AG09319 (cell line): ENCODE results near the gene OR2A1.
"Not testable (repeated sequence)": the region's sequence is repeated elsewhere in the genome, so short reads cannot be mapped to it uniquely, and the experiment has no call there.

ENCODE experiments used
- DNase-seq: peaks from one replicate; pipeline ENCODE4 v3.0.0-alpha.2; 2010; ENCODE audit warnings: low read depth; ENCODE audit errors: extremely low read depth

The OR2A1 gene

DNA sequence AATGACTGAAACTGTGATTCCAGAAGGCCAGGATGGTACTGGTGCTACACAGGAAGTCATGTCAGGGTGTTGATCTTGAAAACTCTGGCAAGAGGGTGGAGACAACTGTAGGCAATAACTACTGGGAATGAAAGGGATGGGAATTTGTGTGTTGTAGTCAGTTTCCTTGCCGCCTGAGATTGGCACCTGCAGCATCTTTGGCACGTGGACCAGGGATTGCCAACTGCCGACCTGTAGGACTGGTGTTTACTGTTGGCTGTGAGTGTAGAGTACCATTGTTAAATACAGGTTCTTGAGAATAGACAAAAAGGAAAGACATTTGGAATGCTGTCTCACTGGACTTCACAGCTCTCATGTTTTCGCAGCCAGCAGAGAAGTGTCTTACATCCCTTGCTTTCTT, 11.1 kb downstream of the OR2A1 start:
- DNase-seq: not testable (repeated sequence)

DNA sequence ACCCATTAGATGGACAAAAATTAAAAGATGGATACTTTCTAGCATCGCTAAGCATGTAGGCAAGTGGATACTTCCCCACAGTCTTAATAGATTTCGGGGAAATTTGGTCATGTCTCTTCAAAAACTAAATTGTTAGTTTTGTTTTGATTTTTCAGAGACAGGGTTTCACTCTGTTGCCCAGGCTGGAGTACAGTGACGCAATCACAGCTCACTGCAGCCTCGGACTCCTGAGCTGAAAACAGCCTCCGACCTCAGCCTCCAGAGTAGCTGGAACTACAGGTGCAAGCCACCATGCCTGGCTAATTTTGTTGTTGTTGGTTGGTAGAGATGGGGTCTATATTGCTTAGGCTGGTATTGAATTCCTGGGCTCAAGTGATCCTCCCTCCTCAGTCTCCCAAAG, 13.6 kb downstream of the OR2A1 start:
- DNase-seq: not testable (repeated sequence)

DNA sequence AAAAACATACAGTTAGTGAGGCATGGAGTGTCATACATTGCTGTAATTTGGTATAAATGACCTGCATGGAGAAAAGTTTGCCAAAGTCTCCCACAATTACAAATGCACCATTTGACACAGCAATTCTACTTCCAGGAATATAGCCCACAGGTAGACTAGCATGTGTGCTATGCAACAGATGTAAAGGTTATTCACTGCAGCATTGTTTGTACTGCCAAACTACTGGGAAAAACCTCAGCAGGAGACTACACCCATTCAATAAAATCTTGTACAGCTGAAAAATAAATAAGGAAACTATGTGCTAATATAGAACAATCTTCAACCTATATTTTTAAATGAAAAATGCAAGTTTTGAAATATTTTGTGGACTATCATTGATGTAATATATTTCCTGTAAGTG, 17.8 kb downstream of the OR2A1 start:
- DNase-seq: not testable (repeated sequence)

DNA sequence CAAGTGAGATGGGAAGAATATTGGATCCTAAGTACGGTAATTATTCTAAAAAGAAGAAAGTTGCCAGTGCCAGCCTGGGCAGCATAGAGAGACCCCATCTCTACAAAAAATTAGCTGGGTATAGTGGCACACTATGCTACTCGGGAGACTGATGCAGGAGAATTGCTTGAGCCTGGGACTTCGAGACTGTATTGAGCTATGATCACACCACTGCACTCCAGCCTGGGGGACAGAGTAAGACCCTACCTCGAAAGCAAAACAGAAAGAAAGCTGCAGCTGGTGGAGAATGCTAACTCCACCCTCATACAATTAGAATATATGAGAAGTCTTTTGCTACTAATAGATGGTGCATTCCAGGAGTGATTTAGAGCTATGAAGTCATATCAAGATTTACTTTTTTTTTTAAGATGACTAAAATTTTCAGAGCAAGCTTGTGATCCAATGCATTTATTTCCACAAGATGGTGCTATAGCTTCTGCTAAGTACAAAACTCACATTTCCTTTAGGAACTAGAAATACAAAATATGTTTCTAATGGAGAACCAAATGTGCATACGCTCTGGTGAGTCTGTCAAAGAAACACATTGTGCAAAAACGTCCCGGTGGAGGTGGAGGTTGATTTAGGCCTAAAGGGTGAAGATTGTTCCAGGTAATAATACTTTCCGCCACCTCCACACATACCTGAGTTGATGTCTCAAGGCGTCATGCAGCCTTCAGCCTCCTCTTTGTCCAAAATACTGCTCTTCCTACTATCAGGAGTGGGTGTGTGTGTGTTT, 19.2 kb downstream of the OR2A1 start:
- DNase-seq: not testable (repeated sequence)

DNA sequence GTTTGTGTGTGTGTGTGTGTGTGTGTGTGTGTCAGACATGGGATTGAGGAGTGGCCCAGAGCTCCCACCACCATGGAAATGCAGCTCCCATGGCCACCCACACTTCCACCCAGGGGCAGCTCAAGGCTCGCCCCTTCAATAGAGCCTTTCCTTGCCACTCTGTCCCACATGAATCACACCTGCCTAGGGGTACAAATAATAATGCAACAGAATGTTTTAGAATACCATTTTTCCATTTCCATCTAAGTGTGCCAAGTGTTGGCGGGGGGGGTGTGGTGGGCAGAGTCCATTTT, 19.7 kb downstream of the OR2A1 start:
- DNase-seq: not testable (repeated sequence)

DNA sequence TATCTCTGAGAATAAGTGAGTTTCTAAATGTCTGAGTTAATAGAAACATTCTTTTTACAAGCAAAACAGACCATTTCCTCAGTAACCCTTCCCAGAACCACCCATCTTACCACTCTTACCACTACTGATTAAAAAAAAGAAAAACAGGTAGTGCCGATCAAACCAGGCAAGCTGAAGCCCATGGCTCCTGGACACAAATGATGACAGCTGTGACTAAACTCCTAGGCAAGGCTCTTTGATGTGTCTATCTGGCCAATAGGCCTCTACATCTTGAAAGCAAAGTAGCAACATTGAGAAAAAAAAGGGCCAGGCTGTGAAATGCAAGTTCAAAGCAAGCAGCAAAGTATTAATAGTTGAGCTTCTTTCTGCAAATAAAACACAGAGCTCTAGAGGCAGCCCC, 36.4 kb downstream of the OR2A1 start:
- not testable (repeated sequence) for DNase-seq

DNA sequence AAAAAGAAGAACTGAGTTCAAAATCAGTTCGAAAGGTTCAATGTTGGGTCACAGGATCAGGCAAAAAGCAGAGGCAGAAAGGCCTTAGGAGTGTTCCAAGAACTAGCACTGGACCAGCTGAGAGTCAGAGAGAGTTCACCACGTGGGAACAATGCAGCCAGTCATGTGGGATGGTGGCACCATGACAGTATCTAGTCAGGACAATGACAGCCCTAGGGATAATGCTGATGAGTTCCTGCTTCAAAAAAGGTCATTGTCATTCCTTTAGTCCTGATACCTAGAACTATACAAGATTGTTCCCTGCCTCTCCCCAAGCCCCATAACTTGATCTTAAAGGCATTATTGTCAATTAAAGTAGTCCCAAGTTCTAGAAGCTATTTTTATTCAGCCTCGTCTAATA, 39.4 kb downstream of the OR2A1 start:
- not testable (repeated sequence) for DNase-seq

DNA sequence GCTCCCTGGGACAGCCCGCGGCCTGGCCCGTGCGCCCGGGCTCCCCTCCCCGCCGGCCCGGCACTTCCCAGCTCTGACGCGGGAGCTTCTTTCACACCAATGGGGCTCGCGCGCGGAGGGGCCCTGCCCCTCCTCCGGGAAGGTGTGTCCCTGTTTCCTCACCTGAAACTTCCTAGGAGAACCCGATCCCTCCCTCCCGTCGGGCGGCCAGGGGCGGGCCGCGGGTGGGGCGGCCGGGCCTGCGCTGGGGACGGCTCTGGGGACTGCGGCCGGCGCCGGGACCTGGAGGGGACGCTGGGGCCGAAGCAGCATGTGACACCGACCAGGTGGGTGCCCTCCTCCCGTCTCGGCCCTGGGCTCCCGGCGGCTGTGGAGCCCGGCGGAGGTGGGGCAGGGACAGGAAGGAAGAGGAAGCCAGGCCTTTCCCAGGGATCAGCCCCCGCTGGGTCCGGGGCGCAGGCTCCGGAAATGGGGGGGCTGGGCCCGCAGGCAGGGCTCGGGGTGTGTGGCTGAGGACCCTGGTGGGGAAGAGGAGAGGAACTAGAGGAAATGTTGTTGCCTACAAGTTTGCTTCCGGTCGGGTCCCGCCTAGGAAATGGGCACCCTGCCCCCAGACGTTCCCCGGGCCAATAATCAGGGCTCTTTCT, 43.1 kb downstream of the OR2A1 start, which contains the start of gene ARHGEF5:
ARHGEF5 (plus strand) TSS at position 227 of the 647 bp plus-strand sequence. CDS start 7,268 bp downstream, outside the sequence.
- not testable (repeated sequence) for DNase-seq

DNA sequence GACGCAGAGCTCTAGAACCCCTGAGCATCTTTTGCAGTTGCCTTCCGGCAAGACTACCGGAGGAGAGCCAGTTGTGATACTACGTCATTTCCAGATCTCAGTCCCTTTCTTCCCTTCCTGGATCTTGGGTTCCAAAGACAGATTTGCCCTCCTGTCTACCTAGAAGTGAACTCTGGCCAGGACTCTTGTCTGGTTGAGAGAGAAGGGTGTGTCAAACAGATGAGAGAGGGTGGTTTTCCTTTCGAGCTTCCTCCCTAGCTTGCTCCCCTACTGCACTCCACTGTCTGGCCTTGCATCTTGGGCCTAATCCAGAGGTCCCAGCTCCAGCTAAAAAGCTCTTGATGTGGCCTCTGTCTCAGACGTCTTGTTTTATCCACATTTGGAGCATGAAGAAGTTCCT, 44.0 kb downstream of the OR2A1 start:
- not testable (repeated sequence) for DNase-seq

DNA sequence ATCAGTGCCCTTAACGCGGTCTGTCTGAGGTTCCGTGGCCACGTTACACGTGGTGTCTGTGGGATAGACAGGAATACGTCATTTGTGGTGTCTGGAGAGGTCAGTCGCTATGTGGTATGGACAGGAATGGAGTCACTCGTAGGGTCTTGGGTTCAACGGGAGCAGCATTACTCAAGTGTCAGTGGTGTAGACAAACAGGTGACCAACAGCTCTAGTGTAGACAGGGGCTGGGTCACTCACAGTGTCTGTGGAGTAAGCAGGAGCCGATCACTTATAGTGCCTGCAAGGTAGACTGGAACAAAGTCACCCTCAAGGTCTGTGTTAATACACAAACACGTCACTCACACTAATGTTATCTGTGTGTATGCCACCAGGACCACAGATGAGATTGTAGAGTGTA, 44.6 kb downstream of the OR2A1 start:
- DNase-seq: not testable (repeated sequence)

DNA sequence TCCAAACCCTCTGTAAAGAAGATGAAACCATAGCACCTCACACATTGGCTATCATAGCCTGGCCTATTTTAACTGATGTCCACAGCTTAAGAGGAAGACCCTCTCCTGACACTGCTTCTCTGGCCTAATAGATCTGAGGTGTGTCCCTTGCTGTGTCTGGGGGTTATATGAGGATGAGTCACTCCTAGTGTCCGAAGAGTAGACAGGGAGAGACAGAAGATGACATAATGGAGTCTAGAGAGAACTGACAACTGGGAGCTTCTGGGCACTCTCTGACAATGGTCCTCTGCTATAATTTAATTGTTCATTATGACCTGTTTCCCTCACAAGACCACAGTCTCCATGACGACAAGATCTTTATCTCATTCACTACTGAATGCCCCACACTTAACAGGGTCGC, 49.8 kb downstream of the OR2A1 start:
- DNase-seq: not testable (repeated sequence)

DNA sequence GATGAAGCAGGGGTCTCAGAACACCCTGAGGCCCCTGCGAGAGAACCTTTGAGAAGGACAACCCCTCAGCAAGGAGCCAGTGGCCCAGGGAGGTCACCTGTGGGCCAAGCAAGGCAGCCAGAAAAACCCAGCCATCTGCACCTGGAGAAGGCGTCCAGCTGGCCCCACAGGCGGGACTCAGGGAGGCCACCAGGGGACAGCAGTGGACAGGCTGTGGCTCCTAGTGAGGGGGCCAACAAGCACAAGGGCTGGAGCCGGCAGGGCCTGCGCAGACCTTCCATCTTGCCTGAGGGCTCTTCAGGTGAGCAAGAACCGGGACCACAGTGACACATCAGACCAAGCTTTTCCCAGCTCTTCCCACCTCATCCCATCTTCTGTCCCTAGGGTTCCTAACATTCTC, 53.3 kb downstream of the OR2A1 start:
- DNase-seq: not testable (repeated sequence)

DNA sequence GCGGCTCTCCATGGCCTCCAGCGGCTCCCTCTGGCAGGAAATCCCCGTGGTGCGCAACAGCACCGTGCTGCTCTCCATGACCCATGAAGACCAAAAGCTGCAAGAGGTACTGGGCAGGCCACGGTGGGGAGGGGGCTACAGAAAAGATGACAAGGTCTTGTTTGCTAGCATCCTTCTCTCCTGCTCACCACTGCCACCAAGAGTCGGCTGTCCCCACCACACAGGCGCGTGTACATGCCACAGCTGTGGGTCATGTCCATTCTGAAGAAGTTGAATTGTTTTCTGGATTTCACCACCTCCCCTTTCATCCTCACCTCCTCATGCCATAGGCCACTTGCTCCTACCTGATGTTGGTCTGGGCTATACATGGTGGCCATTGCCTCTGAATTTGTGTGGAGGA, 55.0 kb downstream of the OR2A1 start:
- not testable (repeated sequence) for DNase-seq

DNA sequence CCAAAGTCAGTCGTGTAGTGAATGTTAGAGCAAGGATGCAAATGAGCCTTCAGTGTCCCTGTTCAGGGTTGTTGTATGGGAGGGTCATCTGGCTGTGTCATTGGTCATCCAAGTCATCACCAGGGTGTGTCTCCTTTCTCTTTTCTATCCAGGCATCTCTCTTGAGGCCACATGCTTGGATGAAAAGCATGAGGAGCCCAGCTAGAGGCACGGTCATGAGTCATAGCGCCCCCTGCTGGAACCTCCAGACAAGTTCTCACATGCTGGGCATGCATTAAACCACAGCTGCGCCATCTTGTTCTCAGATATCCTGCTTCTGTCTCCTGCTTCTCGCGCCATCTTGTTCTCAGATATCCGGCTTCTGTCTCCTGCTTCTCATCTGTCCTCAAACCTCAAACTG, 57.0 kb downstream of the OR2A1 start:
- not testable (repeated sequence) for DNase-seq
